Mononuclear cell (primary cell): Measurements from ENCODE around the gene STK32B. TPM values are rescaled to one million over a fixed set of nuclear protein-coding genes. Genes with fewer than 3 reads are reported as not detected.
"Not testable (repeated sequence)": the region's sequence is repeated elsewhere in the genome, so short reads cannot be mapped to it uniquely, and the experiment has no call there.

ENCODE experiments used
- H3K27me3 ChIP-seq: 2 replicates; pipeline ENCODE4 v1.6.0; 2011; ENCODE audit warnings: low read length, control low read depth; ENCODE audit not compliant: insufficient read depth
- H3K4me1 ChIP-seq: 2 replicates; pipeline ENCODE4 v1.5.1; 2011; ENCODE audit warnings: mild to moderate bottlenecking, low read length, control low read depth; ENCODE audit not compliant: insufficient read depth
- H3K4me3 ChIP-seq: 2 replicates; pipeline ENCODE4 v1.5.1; 2011; ENCODE audit warnings: mild to moderate bottlenecking, low read length, moderate library complexity
- H3K9me3 ChIP-seq: 2 replicates; pipeline ENCODE4 v1.5.1; 2011; ENCODE audit warnings: low read depth, mild to moderate bottlenecking, control low read depth, low read length
- total RNA-seq: library from RNA; depleted of rRNA; stranded (reverse); fragments of >200 nt; gene quantifications from one replicate; pipeline ENCODE4 v1.2.3, GENCODE V29; 2012

The STK32B gene
- total RNA-seq, 1 donor, result 0.63 TPM

GRCh38 chr4:5224340-5224739 lies 173.1 kb downstream of the STK32B start:
- Histone ChIP-seq H3K4me1 (no peaks in the 10 kb centered on the region), H3K4me3 (no peak overlapping the region), H3K27me3 (no peaks in the 10 kb centered on the region), H3K9me3 (no peaks in the 10 kb centered on the region)

GRCh38 chr4:5232549-5232948 lies 181.3 kb downstream of the STK32B start:
- Histone ChIP-seq H3K27me3 (no peaks in the 10 kb centered on the region), H3K9me3 (no peaks in the 10 kb centered on the region), H3K4me3 (no peak overlapping the region), H3K4me1 (no peaks in the 10 kb centered on the region)

GRCh38 chr4:5237086-5237660 lies 185.9 kb downstream of the STK32B start:
- H3K4me1 ChIP-seq, result no peaks in the 10 kb centered on the region
- no peak overlapping the region for H3K4me3 ChIP-seq
- H3K27me3 ChIP-seq, result no peaks in the 10 kb centered on the region
- H3K9me3 ChIP-seq, result no peaks in the 10 kb centered on the region

- Histone ChIP-seq H3K4me3 (no peak overlapping the region), H3K9me3 (no peaks in the 10 kb centered on the region), H3K27me3 (no peaks in the 10 kb centered on the region), H3K4me1 (no peaks in the 10 kb centered on the region)
These were observed 186.9 kb downstream of the STK32B start for GRCh38 chr4:5238173-5238572.

- not testable (repeated sequence) for H3K27me3 ChIP-seq, H3K4me3 ChIP-seq, H3K9me3 ChIP-seq, H3K4me1 ChIP-seq
These were observed 195.8 kb downstream of the STK32B start for GRCh38 chr4:5247061-5247460.

GRCh38 chr4:5247735-5248134 lies 196.5 kb downstream of the STK32B start:
- no peaks in the 10 kb centered on the region for H3K4me1 ChIP-seq
- no peak overlapping the region for H3K4me3 ChIP-seq
- H3K9me3 ChIP-seq, result no peaks in the 10 kb centered on the region
- no peaks in the 10 kb centered on the region for H3K27me3 ChIP-seq

GRCh38 chr4:5249727-5250126 lies 198.4 kb downstream of the STK32B start:
- H3K9me3 ChIP-seq, result no peaks in the 10 kb centered on the region
- H3K27me3 ChIP-seq, result no peaks in the 10 kb centered on the region
- no peaks in the 10 kb centered on the region for H3K4me1 ChIP-seq
- H3K4me3 ChIP-seq, result no peak overlapping the region

GRCh38 chr4:5250536-5250935 lies 199.3 kb downstream of the STK32B start:
- not testable (repeated sequence) for H3K4me1 ChIP-seq, H3K27me3 ChIP-seq, H3K4me3 ChIP-seq, H3K9me3 ChIP-seq

GRCh38 chr4:5256421-5256820 lies 205.1 kb downstream of the STK32B start:
- Histone ChIP-seq H3K9me3 (no peaks in the 10 kb centered on the region), H3K4me1 (no peaks in the 10 kb centered on the region), H3K4me3 (no peak overlapping the region), H3K27me3 (no peaks in the 10 kb centered on the region)

GRCh38 chr4:5257086-5257485 lies 205.8 kb downstream of the STK32B start:
- no peaks in the 10 kb centered on the region for H3K9me3 ChIP-seq
- H3K4me1 ChIP-seq, result no peaks in the 10 kb centered on the region
- no peak overlapping the region for H3K4me3 ChIP-seq
- no peaks in the 10 kb centered on the region for H3K27me3 ChIP-seq

- Histone ChIP-seq H3K9me3 (no peaks in the 10 kb centered on the region), H3K27me3 (no peaks in the 10 kb centered on the region), H3K4me1 (no peaks in the 10 kb centered on the region), H3K4me3 (no peak overlapping the region)
These were observed 208.2 kb downstream of the STK32B start for GRCh38 chr4:5259471-5259870.

- Histone ChIP-seq H3K4me1 (no peaks in the 10 kb centered on the region), H3K4me3 (no peak overlapping the region), H3K27me3 (no peaks in the 10 kb centered on the region), H3K9me3 (no peaks in the 10 kb centered on the region)
These were observed 208.8 kb downstream of the STK32B start for GRCh38 chr4:5260121-5260520.

GRCh38 chr4:5261866-5262265 lies 210.6 kb downstream of the STK32B start:
- no peak overlapping the region for H3K4me3 ChIP-seq
- no peaks in the 10 kb centered on the region for H3K4me1 ChIP-seq
- H3K9me3 ChIP-seq, result no peaks in the 10 kb centered on the region
- no peaks in the 10 kb centered on the region for H3K27me3 ChIP-seq

GRCh38 chr4:5266991-5267390 lies 215.7 kb downstream of the STK32B start:
- no peaks in the 10 kb centered on the region for H3K9me3 ChIP-seq
- no peak overlapping the region for H3K4me3 ChIP-seq
- H3K27me3 ChIP-seq, result no peaks in the 10 kb centered on the region
- H3K4me1 ChIP-seq, result no peaks in the 10 kb centered on the region

GRCh38 chr4:5267408-5267807 lies 216.1 kb downstream of the STK32B start:
- Histone ChIP-seq H3K4me3 (no peak overlapping the region), H3K27me3 (no peaks in the 10 kb centered on the region), H3K4me1 (no peaks in the 10 kb centered on the region), H3K9me3 (no peaks in the 10 kb centered on the region)

- H3K27me3 ChIP-seq, result no peaks in the 10 kb centered on the region
- H3K4me3 ChIP-seq, result no peak overlapping the region
- H3K4me1 ChIP-seq, result no peaks in the 10 kb centered on the region
- no peaks in the 10 kb centered on the region for H3K9me3 ChIP-seq
These were observed 225.3 kb downstream of the STK32B start for GRCh38 chr4:5276475-5277075.
